ENCODE data around the gene TOR3A.

Gene TOR3A

DNA sequence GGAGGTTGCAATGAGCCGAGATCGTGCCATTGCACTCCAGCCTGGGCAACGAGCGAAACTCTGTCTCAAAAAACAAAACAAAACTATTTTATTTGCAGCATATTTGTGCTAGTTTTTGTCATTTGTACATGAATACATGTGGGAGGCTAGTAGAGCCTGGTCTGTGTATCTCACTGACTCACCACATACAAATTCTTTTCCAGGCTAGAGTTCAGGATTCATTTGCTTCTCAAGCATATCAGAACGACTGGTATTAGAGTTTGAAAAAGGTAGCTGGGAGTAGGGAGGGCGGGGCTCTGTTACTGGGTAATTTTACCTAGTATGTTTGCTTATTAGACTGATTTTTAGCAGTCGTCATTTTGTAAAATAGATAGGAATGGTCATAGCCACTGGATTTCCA is 4.5 kb upstream of the TOR3A start:
- no peak for DNase-seq

DNA sequence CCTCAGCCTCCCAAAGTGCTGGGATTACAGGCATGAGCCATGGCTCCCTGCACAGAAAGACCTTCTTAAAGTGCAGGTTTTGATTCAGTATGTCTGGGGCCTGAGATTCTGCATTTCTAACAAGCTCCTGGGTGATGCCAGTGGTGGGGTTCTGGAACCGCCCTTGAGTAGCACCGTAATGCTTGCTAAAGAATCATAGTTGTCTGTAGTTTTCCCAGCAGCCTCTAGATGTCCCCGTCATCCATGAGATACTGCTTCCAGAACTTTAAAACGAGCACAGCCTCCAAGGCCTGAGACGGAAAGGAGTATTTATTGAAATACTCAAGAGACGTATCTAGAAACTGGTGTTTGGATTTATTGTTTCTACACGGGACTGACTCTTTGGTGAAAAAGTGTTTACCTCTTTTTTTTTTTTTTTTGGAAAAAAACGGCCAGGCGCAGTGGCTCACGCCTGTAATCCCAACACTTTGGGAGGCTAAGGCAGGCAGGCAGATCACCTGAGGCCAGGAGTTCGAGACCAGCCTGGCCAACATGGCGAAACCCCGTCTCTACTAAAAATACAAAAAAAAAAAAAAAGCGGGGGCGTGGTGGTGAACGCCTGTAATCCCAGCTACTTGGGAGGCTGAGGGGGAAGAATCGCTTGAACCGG is 2.6 kb upstream of the TOR3A start:
- peak; percentile 23 to 62 (median 33) for DNase-seq

DNA sequence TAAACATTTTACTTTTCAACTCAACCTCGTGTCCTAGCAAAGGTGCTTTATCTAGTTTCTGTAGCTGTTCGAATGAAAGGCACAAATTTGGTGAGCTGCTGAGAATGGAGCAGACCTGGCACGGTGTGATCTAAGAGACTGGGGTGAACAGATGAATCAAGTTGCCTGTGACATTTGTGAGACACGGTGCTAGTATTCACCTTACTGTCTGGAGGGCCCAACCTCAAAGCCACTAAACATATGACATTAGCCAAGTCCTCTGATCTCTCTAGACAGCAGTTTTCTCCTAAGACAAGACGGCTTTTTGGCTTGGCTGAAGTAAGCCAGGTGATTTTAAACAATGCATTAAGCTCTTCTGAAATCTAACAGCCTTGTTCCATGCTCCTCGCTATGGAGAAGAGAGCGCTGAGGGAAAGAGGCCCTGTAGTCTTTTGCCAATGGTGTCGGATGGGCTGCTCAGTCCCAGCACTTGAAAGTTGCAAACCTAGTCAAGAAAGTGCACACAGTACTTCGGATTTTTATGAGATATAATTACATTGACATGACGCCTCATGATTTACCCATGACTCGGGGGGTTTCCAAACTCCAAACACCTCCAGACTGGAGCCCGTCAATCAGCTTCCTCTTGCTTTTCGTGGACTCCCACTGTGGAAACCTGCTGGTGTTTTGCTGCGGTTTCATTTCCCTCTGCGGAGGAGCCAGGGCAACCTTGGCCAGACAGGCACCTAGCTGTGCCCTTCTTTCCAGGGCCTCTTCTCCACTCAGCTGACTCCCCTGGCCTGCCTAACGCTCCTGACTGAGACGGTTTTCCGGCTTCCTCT is 794 bp upstream of the TOR3A start:
- DNase-seq: peak; percentile 36 to 58 (median 44)

DNA sequence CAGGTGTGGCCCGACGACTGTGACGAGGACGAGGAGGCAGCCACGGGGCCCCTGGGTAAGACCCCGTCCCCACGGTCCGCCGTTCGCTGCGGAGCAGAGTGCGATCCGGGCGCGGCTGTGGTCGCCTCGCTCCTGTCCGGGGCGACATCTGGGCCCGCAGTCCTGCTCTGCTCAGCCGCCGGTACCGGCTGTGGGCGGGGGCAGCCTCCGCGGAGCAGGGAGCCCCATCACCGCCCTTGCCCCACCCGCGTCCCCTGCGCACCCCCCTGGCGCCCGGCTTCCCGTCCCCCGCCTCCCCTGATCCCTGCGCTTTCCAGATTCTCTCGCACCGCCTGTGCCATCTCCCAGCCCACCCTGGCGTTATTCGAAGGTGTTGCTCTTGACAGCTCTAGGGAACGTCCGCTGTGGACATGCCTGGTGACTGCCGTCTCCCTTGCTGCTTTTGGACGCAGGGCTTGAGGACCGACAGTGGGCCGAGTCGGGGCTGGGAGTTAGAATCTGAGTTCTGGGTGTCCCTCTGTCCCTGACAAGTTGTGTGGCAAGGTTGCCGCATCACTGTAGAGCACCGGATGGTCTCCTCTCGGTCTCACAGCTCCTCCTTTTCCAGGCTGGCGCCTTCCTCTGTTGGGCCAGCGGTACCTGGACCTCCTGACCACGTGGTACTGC is 596 bp downstream of the TOR3A start:
- DNase-seq: peak in 5 of 6 experiments; percentile 6 to 57 (median 18)

DNA sequence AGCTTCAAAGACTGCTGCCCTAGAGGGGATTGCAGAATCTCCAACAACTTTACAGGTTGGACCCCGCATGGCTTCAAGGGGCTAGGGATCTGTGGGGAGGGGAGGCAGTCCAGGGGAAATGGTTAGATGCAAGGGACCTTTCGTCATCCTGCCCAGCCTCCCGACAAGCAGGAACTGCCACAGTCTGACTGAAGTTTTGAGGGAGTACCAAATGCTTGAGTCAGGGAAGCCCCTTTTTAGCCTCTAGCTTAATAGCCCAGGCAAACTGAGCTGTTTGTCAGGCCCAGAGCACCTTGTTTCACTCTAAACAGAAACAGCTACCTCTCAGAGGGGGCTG is 1.1 kb downstream of the TOR3A start:
- peak in 3 of 6 experiments; percentile 13 to 41 (median 23) for DNase-seq

DNA sequence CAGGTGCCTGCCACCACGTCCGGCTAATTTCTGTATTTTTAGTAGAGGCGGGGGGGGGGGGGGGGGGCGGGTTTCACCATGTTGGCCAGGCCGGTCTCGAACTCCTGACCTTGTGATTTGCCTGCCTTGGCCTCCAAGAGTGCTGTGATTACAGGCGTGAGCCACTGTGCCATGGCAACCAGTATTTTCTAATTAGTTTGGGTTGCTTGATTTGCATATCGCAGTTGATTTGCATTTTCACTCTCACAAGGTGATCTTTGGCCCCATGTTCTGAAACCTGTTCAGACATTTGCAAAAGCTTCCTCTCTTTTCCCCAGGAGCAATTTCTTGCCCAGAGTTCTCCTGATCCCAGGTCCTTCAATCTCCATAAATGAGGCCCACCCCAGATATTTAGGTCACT is 1.7 kb downstream of the TOR3A start:
- no peak for DNase-seq

DNA sequence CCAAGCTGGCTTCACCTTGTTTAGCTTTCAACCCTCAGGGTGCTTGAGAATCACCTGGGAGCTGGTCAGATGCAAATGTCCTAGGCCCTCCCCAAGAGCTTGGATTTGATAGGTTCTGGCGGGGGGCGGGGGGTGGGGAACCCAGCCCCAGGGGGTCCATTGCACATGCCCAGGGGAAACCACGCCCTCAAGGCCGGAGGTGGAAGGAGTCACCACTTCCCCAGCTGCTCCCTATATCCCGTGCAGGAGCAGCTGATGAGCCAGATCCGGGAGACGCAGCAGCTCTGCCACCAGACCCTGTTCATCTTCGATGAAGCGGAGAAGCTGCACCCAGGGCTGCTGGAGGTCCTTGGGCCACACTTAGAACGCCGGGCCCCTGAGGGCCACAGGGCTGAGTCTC is 5.8 kb downstream of the TOR3A start:
- no peak for DNase-seq

DNA sequence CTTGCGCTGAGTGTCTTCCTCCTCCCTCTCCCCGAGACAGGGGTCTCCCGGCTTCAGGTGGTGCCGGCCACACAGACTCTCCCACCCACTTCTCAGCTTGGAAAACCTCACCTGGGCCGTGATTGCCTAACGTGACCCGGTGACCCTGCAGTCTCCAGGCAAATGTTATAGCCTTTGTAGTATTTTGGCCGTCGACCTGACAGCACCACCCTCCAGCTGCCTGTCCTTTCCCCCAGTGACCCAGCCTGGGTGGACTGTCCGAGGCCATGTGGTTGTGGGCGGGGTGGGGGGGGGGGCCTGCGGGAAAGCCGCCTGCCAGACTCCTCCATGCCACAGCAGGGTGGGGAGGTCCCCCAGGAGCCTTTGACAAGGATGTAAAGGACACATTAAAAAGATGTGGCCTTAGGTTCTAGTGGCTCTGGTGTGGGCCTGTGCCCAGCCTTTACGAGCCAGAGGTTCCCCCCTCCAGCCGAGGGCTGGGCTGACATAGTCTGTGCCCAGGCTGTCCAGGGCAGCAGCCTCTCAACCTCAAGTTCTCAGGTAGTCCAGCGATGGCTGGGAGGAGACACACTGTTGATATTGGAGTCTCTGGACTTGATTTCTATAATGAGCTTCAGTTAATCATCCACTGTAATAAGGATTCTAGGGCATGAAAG is 8.1 kb downstream of the TOR3A start:
- no peak for DNase-seq

DNA sequence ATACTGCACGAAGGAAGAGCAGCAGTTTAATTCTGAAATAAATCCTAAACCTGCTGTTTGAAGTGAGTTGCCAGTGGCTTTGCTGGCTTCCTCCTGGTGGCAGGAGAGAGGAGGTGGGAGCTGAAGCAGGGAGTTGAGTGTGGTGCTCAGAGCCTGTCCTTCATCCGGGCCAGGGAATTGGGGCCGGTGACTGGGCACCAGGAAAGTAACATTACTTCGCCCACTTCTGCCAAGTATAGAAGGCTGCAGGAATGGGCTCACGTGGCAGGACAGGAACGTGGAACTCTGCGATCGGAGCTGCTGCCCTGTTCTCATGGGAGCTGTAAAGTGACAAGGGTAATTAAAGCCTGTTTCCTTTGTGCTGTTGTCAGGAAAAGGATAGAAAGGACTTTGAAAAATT is 8.7 kb downstream of the TOR3A start:
- DNase-seq: no peak

DNA sequence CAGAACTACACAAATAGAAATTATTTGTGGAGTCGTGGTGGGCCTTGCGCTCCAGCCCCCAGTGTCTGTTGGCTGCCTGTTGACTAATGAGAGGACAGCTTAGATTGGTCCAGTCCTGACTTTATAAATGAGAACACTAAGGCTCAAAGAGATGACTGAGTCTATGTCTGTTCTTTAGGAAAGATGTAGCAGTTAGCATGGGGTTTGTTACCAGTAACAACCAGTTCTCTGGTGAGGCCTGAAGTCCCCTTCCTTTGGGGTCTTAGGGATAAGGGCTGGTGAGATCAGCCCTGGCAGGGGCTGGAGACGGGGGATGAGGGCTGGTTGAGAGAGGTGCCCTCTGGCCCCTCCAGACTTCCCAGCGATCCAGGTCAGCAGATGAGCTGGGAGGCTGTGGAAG is 9.1 kb downstream of the TOR3A start:
- no peak for DNase-seq

DNA sequence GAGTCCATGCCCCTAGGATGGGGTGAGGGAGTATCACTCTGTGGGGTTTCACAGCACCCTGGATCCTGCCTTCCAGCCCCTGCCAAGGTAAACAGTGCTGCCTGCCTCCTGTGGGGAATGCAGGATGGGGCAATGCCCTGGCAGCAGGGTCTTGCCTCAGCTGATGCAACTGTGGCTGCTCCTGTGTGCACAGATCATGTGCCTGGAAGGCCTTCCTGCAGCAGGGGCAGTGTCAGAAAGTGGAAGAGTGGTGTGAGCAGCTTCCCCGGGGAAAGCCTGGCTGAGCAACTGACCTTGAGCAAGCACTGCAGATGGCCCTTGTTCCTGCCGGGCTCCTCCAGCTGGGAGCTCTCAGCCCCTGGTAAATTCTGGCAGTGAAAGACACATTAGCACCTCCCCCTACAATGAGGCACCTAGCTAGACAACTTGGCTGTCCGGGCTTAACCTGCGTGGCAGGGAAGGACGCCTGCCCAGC is 9.9 kb downstream of the TOR3A start:
- no peak for DNase-seq

DNA sequence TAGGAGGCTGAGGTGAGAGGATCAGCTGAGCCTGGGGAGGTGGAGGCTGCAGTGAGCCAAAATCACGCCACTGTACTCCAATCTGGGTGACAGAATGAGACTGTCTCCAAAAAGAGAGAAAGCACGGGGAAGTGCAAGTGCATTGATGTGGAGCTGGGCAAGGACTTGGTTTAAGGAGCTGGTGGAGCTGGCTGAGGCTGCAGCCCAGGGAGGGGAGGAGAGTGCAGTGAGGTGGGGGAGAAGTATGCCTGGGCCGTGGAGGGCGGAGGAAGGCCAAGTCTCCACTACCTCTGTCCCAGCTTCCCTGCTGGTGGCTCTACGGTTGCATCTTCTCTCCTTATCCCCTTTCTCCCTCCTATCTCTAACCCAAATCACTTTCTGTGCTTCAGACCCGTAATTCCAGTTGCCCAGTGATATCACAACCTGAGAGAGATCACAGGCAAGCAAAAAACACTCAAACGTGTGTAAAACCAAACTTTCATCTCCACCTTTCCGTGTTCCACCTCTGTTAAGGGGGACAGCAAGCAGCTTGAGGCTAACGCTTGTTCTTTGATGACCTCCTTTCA is 11.1 kb downstream of the TOR3A start:
- no peak for DNase-seq

DNA sequence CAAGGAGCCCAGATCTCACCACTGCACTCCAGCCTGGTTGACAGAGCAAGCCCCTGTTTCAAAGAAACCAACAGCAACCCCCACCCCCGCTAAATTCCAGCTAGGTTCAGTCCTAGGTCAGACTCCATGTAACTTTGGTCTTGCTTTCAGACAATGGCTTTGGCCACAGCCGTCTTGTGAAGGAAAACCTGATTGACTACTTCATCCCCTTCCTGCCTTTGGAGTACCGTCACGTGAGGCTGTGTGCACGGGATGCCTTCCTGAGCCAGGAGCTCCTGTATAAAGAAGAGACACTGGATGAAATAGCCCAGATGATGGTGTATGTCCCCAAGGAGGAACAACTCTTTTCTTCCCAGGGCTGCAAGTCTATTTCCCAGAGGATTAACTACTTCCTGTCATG is 12.9 kb downstream of the TOR3A start:
- no peak for DNase-seq

DNA sequence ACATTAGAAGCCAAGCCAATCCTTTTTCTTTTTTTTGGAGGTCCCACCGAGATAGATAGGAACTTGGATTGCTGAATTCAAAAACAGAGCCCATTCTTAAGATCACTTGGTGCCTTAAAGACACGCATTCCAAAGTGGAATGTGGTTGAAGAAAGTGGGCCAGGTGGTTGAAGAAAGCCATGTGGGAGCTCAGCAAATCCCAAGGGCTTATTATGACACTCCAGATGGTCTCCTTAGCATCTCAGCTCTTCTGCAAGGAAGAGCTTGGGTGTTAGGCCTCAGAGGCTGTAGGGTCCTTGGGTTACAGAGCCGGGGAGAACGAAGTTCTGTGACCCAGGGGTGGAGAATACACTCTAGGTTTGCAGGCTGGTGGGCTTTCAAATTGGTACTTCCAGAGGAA is 13.5 kb downstream of the TOR3A start:
- DNase-seq: no peak

DNA sequence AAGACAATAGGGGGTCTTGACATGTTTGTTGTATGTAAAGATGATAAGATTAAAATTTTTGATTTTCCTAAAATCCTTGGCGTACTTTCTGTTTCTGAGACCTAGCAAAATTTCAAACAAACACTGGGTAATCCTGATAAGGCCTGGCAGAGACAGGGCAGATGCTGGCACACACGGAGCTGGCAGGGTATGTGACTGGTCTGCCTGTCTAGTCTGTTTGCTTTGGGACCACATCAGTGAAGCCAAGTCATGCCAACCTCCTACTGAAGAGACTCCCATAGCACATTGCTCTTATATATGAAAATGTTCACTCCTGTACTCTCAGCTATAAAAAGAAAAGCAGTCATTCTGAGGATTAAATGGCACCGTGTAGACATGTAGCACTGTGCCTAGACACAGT is 14.1 kb downstream of the TOR3A start:
- no peak for DNase-seq

DNA sequence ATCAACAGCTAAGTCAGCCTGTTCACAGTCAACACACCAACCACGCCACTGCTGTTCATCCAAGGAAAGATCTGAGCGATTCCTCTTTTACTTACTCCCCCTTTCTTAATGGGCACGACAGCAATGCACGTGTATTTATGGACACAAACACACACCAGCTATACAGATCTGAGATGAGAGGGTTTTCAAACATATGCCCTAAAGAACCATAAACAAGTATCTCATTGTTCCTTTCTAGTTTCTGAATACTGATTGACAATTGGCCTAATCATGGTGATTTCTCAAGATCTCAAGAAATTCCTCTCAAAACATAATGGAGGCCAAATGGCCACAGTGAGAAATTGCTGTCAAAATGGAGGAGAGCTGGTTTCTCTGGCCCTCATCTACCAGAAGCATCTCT is 18.0 kb downstream of the TOR3A start:
- no peak for DNase-seq

DNA sequence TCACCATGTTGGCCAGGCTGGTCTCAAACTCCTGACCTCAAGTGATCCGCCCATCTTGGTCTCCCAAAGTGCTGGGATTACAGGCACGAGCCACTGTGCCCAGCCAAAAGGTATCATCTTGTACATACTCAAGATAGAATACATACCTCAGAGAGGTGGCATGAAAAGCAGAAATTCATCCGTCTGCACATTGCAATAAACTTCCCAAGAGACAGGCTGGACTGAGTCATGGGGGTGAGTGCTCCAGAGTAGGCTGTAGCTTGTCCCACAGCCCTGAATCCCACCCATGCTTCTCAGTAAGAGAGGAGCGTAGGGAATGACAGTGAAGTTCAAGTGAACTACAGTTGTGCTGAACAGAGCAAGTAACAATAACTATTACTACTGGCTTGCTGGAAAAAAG is 19.7 kb downstream of the TOR3A start:
- DNase-seq: no peak

DNA sequence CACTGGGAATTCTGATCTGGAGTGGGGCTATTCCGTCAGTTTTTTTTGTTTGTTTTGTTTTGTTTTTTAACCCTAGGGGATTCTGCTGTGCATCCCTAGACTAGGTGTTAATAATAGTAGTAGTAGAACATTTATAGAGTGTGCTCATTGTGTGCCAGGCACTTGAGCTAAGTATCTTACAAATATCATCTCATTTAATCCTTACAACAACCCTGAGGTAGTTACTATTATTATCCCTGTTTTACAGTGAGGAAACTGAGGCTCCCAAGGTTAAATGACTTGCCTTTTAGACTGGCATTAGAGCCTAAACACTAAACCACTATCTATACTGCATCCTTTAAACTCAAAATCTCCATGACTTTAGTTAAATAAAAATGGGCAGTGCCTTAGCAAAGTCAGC is 22.1 kb downstream of the TOR3A start:
- DNase-seq: no peak

DNA sequence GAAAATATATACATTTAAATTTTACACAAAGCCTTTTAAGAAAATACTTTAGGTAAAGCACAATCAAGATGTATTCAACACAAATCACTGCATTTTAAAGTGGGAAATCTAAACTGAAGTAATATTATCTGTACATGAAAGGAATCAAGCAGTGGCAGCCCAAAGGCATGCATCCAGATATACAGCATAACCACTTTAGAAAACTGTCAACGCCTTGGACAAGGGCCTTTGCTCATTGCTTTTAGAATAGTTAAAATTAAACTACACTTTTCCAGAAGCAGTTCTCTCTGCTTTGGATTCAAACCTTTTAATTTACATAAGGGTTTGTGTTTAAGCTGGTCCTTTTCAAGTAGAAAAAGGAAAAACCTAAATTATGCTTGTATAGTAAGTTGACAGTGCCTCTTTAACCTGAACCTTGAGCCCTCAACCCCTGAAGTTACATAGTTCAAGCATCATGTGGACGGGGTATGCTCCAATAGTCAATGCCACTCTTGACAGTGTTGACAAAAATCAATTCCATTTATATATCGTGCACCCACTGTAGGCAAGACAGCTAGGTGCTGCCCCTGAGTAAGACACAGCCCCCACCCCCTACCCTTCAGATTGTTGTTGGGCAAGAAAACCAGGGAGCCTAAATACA is 22.9 kb downstream of the TOR3A start:
- DNase-seq: no peak

DNA sequence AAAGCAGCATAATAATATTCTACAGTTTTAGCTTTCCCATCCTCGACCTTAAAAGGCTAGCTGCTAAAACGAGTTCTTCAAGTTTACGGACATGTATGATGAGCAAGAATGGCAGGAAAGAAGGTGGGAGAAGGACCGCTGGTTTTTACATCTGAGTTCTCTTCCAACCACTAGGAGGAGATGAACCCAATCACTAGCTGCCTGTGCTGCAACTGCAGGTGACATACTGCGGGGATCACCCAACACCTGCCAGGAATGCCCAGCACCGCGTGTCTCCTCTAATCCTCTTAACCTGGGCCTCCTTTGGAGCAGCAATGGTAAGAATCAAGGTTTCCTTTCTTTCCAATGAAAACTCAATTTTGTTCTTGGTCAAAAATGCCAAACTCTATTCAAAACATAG is 23.5 kb downstream of the TOR3A start:
- peak in 1 of 6 experiments; percentile 8 for DNase-seq

DNA sequence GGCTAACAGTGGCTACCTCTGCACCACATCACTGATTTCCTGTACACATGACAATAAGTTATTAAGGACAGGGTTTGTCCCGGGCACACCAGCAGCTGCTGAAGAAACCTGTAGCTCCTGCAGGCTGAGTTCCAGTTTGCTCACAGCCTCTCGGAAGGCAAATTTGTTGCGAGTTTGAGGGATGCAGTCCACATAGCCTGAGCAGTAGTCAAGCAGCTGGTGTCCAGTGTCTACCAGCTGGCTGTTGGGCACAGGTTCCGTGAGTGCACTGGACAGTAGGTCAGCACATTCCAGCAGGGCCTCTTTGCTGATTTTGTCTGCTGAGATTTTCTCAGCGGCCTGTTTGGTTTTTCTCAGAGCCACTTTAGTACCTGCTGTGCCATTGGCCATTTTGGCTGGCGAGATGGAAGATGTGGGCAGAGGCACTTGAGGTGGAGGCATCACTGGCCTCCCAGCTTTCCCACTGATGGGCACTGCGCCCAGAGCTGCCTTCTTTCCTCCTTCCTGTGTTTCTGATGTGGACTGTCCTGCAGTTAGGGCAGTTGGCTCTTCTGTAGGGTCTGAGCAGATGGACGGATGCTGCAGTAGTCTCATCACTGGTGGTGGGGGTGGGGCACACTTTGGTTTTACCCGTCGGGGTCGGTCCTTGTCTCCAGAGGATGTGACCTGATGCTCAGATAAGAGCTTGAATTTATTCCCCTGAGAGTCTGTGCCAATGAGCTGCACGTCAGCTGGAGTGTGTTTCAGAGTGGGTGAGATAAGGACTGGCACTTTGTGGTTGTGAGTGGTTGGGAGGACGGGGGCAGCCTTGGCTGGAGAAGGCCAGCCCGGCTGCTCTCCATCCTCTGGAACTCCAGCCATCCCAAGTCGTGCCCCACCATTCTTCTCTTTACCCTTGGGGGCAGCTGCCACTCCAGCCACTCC is 26.1 kb downstream of the TOR3A start:
- DNase-seq: no peak

DNA sequence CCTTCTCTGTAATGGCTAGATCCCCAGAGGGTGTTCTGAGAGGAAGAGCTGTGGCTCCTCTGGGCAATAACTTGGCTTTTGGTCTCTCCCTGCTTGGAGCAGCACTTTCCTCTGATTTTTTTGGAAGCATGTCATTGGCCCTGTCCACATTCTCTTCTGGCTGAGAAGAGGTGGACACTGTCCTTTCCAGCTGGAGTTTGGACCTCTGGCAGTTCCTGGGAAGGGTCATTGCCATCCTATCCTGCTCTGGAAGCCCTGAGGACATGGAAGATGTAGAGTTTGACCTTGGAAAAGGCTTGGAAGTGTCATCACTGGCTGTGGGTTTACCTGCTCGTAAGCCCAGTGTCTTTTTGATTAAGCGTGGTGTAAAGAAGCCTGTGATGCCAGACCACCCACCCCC is 26.8 kb downstream of the TOR3A start:
- no peak for DNase-seq
